Measurements from ENCODE around the gene DOP1B.

Gene DOP1B

GRCh38 chr21:36145259-36145658, 11.4 kb upstream of the DOP1B start:
- no peak for TF ChIP-seq JUND (IDR thresholded peaks at IDR 0.05; ENCODE audit: low read depth)
- in situ Hi-C loops (cut with HindIII; ENCODE audit: low pct_unique_long_range_greater_than_20kb, low sequenced_read_pairs) = no loop called here
- no peak for DNase-seq (ENCODE audit: low read depth in 1 of 2, low spot score in 1 of 2)

- in situ Hi-C loops (cut with HindIII; ENCODE audit: low pct_unique_long_range_greater_than_20kb, low sequenced_read_pairs) = no loop called here
- TF ChIP-seq JUND (IDR thresholded peaks at IDR 0.05; ENCODE audit: low read depth) = no peak
- no peak for DNase-seq (ENCODE audit: low read depth in 1 of 2, low spot score in 1 of 2)
Observed at GRCh38 chr21:36147911-36148310, 8.7 kb upstream of the DOP1B start.

GRCh38 chr21:36148886-36149285, 7.7 kb upstream of the DOP1B start:
- DNase-seq (ENCODE audit: low read depth in 1 of 2, low spot score in 1 of 2) = no peak
- TF ChIP-seq JUND (IDR thresholded peaks at IDR 0.05; ENCODE audit: low read depth) = no peak
- in situ Hi-C loops (cut with HindIII; ENCODE audit: low pct_unique_long_range_greater_than_20kb, low sequenced_read_pairs) = no loop called here

GRCh38 chr21:36149788-36150711, 6.6 kb upstream of the DOP1B start:
- in situ Hi-C loops (cut with HindIII; ENCODE audit: low pct_unique_long_range_greater_than_20kb, low sequenced_read_pairs) = no loop called here

GRCh38 chr21:36155603-36156338, 853 bp upstream of the DOP1B start:
- DNase-seq (ENCODE audit: low read depth in 1 of 2, low spot score in 1 of 2) = peak; percentile 51 to 91
- in situ Hi-C loops (cut with HindIII; ENCODE audit: low pct_unique_long_range_greater_than_20kb, low sequenced_read_pairs) = no loop called here
- TF ChIP-seq JUND (IDR thresholded peaks at IDR 0.05; ENCODE audit: low read depth) = no peak

More at GRCh38 chr21:36149788-36150711, 6.6 kb upstream of the DOP1B start:
- DNase-seq (ENCODE audit: low read depth in 1 of 2, low spot score in 1 of 2) = no peak
- TF ChIP-seq JUND (IDR thresholded peaks at IDR 0.05; ENCODE audit: low read depth) = no peak

- peak; percentile 92 to 99 for DNase-seq (ENCODE audit: low read depth in 1 of 2, low spot score in 1 of 2)
- TF ChIP-seq JUND (IDR thresholded peaks at IDR 0.05; ENCODE audit: low read depth) = no peak
- in situ Hi-C loops (cut with HindIII; ENCODE audit: low pct_unique_long_range_greater_than_20kb, low sequenced_read_pairs) = no loop called here
Observed at GRCh38 chr21:36156339-36156814, 247 bp upstream of the DOP1B start.

- in situ Hi-C loops (cut with HindIII; ENCODE audit: low pct_unique_long_range_greater_than_20kb, low sequenced_read_pairs) = no loop called here
Observed at GRCh38 chr21:36159356-36159921, 2.8 kb downstream of the DOP1B start.

GRCh38 chr21:36160850-36161178, 4.2 kb downstream of the DOP1B start:
- no peak for DNase-seq (ENCODE audit: low read depth in 1 of 2, low spot score in 1 of 2)
- in situ Hi-C loops (cut with HindIII; ENCODE audit: low pct_unique_long_range_greater_than_20kb, low sequenced_read_pairs) = no loop called here
- TF ChIP-seq JUND (IDR thresholded peaks at IDR 0.05; ENCODE audit: low read depth) = no peak

More at GRCh38 chr21:36159356-36159921, 2.8 kb downstream of the DOP1B start:
- DNase-seq (ENCODE audit: low read depth in 1 of 2, low spot score in 1 of 2) = no peak
- TF ChIP-seq JUND (IDR thresholded peaks at IDR 0.05; ENCODE audit: low read depth) = no peak

- in situ Hi-C loops (cut with HindIII; ENCODE audit: low pct_unique_long_range_greater_than_20kb, low sequenced_read_pairs) = no loop called here
- DNase-seq (ENCODE audit: low read depth in 1 of 2, low spot score in 1 of 2) = no peak
- no peak for TF ChIP-seq JUND (IDR thresholded peaks at IDR 0.05; ENCODE audit: low read depth)
Observed at GRCh38 chr21:36162631-36163030, 6.0 kb downstream of the DOP1B start.

- DNase-seq (ENCODE audit: low read depth in 1 of 2, low spot score in 1 of 2) = peak; percentile 45 to 81
- in situ Hi-C loops (cut with HindIII; ENCODE audit: low pct_unique_long_range_greater_than_20kb, low sequenced_read_pairs) = no loop called here
Observed at GRCh38 chr21:36163750-36164741, 7.4 kb downstream of the DOP1B start.

GRCh38 chr21:36165356-36165755, 8.7 kb downstream of the DOP1B start:
- TF ChIP-seq JUND (IDR thresholded peaks at IDR 0.05; ENCODE audit: low read depth) = no peak
- DNase-seq (ENCODE audit: low read depth in 1 of 2, low spot score in 1 of 2) = no peak
- in situ Hi-C loops (cut with HindIII; ENCODE audit: low pct_unique_long_range_greater_than_20kb, low sequenced_read_pairs) = no loop called here

More at GRCh38 chr21:36163750-36164741, 7.4 kb downstream of the DOP1B start:
- no peak for TF ChIP-seq JUND (IDR thresholded peaks at IDR 0.05; ENCODE audit: low read depth)

GRCh38 chr21:36166705-36167104, 10.1 kb downstream of the DOP1B start:
- in situ Hi-C loops (cut with HindIII; ENCODE audit: low pct_unique_long_range_greater_than_20kb, low sequenced_read_pairs) = no loop called here
- no peak for DNase-seq (ENCODE audit: low read depth in 1 of 2, low spot score in 1 of 2)
- TF ChIP-seq JUND (IDR thresholded peaks at IDR 0.05; ENCODE audit: low read depth) = no peak

Measured in T47D (cell line).